SKM-1 treated with dmso at 0.1 percent for 144 hours (cell line): Measurements from ENCODE around the gene WBP1L.
"Not testable (repeated sequence)": the region's sequence is repeated elsewhere in the genome, so short reads cannot be mapped to it uniquely, and the experiment has no call there.

Experiments used
- DNase-seq: peaks from one replicate; lab custom pipeline; 2025; ENCODE audit not compliant: unreplicated experiment; lab: John Stamatoyannopoulos, UW

Gene WBP1L

DNA sequence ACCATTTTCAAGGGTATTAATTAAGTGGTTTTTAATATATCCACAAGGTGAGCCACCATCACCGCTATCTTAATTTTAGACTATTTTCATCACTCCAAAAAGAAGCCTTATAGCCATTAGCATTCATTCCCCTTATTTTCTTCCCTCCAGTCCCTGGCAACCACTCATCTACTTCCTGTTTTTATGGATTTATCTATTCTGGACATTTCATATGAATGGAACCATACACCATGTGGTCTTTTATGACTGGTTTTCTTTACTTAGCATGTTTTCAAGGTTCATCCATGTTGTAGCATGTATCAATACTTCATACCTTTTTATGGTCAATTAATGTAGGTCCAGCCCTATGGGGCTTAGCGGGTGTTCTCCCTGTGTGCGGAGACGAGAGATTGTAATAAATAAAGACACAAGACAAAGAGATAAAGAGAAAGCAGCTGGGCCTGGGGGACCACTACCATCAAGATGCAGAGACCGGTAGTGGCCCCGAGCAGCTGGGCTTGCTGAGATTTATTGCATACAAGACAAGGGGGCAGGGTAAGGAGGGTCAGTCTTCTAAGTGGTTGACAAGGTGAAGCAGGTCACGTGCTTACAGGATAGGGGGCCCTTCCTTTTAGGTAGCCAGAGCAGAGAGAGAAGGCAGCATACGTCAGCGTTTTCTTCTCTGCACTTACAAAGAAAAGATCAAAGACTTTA, 14.6 kb downstream of the WBP1L start:
- no peak for DNase-seq

DNA sequence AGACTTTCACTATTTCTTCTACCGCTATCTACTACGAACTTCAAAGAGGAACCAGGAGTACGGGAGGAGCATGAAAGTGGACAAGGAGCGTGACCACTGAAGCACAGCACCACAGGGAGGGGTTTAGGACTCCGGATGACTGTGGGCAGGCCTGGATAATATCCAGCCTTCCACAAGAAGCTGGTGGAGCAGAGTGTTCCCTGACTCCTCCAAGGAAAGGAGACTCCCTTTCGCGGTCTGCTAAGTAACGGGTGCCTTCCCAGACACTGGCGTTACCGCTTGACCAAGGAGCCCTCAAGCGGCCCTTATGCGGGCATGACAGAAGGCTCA, 15.2 kb downstream of the WBP1L start:
- DNase-seq, result not testable (repeated sequence)

DNA sequence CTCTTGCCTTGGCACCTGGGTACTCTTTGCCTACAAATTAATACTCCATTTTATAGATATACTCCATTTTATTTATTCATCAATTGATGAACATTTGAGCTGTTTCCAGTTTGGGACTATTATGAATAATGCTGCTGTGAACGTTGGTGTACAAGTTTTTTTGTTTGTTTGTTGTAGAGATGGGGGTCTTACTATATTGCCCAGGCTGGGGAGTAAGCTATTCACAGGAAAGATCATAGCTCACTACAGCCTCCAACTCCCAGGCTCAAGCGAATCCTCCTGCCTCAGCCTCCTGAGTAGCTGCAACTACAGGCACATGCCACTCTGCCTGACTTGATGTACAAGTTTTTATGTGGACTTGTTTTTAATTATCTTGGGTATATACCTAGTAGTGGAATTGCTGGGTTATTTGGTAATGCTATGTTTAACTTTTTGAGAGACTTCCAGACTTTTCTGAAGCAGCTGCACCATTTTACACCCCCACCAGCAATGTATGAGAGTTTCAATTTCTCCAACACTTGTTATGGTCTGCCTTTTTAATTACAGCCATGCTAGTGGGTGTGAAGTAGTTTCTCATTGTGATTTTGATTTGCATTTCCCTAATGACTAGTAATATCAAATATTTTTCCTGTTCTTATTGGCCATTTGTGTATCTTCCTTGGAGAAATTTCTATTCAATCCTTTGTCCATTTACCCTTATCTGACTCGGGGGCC, 15.9 kb downstream of the WBP1L start:
- no peak for DNase-seq

DNA sequence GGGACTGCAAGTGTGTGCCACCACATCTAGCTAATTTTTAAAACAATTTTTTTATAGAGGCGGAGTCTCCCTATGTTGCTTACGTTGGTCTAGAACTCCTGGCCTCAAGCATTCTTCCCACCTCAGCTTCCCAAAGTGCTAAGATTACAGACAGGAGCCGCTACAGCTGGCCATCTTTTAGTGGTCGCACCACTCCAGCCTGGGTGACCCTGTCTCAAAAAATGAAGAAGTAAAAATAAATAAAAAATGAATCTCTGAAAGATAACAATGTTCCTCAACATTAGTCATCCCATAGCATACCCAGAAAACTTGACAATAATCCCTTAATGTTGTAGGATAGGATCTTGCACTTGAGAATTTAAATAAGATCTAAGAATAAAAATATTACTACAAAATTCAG, 18.2 kb downstream of the WBP1L start:
- DNase-seq, result no peak

DNA sequence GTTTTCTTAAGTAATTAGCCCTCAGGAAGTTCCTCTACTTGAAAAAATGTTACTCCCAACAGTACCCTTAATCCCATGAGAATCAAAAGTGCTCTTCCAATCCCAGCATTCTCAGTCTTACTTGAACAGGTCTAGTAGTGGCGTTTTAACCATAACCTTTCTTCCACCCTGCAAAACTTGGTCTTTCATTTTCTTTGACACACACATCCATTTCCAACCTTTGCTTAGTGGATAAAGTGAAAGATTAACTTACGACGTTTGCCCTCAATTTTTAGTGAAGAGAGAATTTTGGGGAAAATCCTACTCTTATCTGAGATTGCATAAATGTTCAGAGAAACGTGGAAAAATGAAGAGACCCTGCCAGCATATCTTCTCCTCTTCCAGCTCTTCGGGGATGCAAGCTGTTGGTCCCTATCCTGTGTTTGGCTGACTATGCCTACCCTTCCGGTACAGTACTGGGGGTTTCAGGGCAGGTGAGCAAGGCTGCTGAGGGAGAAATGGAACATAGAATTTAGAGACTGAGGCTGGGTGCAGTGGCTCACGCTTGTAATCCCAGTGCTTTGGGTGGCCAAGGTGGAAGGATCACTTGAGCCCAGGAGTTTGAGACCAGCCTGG, 18.8 kb downstream of the WBP1L start:
- DNase-seq, result no peak

DNA sequence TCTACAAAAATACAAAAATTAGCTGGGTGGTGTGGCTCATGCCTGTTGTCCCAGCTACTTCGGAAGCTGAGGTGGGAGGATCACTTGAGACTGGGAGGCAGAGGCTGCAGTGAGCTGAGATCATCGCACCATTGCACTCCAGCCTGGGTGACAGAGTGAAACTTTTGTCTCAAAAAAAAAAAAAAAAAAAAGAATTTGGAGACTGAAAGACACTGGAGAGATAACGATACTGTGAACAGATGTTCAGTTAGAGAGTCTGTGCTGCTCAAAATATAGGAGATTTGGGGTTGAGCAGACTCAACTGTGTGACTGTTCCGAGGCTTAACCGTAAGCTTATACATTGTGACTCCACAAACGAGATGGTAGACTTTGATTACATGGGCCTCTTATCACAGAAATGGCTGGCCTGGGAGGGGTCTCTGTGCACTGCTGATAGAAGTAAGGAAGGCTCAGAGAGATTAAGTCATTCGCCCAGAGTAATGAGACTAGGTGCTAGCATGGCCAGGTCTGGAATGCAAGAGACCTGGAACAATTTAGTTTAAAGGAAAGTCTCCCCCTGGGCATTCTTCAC, 19.4 kb downstream of the WBP1L start:
- DNase-seq, result no peak

DNA sequence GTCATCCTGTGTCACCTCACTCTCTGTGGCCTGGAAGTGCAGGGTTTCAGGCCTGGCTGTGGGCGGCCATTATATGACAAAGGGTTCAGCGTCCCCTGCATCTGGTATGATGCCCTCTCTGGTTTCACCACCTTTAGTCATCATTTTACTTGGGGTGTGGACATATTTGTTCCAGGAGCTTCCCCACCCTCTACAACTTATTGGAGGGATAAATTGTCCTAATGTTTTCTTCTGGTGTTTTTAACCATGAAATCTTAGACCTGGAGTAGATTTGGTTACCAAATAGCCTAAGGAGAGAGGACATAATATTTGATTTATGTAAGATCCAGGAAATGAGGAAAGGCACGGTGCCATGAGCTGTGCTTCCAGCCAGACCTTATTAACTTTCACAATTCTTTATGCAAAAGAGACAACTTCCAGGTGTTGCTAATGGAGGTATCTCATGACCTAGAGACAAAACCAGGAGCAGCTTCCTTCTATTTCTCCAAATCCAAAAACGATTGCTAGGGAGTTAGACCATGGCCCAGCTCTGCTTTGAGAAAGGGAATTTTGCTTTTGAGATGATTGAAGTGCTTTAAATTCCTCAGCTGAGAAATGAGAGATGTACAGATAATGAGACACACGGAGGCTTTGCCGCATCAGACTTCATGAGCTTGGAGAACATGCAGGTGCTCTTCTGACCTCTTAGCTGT, 20.9 kb downstream of the WBP1L start:
- no peak for DNase-seq

DNA sequence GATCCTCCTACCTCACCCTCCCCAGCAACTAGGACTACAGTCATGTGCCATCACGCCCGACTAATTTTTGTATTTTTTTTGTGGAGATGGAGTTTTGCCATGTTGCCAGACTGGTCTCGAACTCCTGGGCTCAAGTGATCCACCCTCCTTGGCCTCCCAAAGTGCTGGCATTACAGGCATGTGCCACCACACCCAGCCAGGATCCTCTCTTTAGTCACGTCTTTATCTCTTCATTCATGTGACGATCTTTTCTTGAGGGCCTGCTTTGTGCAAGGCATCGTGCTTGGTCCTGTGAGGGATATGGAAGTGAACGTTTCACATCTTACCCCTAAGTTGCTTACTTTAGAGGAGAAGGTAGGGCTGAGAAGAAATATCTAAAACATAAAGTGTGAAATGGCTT, 21.6 kb downstream of the WBP1L start:
- DNase-seq, result no peak

DNA sequence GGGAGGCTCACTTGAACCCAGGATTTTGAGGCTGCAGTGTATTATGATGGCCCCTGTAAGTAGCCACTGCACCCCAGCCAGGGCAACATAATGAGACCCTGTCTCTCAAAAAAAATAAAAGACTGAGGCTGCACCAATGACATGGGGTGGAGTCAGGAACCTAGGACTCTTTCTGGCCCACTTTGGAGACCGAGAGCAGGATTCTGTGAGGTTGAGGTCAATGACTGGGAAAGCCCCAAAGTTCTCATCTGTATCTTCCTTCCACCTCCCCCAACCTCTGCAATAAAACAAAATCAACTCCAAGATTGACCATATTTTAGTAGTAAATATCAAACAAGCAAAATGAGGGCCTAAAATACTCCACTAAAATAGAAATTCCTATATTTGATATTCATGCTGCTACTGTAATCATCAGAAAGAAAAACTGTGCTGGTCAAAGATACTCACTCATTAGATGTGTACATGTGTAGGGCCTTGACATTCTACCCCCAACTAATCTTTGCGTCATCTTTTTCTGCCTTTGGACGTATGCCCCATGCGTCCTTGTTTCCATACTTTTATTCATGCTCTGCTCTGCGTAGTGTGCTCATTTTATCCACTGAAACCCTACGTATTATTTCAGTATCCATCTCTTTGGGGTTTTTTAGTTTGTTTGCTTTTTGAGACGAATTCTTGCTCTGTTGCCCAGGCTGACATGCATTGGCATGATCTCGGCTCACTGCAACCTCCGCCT, 23.8 kb downstream of the WBP1L start:
- DNase-seq, result no peak

DNA sequence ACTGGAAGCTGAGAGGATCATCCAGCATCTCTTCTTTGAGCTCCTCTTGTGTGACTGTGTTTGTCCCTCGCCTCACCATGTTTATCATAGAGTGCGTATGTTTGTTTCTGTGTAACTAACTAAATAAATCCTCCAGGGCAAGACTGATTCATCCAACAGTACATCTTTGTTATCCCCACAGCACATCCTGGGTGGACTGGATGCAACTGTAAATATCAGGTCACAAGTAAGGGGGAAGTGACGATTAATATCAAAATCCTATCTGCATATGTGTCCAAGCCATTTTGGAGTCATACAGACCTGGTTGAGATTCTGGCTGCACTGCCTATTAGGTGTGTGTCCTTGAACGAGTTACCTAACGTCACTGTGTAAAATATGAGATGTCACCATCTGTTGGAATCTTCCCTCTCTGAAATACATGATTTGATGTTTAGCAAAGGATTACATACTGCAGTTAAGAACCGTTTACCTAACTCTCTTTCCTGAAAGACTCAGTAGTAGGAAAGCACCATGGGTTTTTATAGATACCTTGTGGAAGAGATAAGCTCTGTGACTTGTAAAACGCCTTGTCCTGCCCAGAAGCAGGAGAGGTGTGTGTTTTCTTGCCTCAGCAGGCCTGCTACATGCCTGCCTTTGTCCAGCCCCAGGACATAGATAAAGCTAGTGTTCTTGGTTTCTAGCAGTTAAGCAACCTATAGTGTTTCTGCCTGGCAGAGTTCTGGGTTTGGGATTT, 25.8 kb downstream of the WBP1L start:
- DNase-seq, result no peak

DNA sequence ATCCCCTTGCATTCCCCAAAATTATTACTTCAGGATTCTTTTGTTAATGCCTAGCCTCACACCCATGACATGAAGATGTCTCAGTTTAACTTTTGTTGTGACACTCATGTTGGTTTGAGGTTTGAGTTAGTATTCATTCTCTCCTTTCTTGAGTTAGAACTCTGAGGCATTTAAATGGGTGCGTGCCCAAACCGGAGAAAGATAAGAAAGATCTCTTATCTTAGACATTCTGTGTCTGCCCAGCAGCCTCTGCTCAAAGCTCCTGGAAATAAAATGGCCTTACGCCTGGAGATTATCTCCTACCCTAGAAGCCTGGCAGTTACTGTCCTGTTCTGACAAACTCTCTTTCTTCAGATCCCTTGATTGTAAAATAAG, 26.3 kb downstream of the WBP1L start:
- no peak for DNase-seq

DNA sequence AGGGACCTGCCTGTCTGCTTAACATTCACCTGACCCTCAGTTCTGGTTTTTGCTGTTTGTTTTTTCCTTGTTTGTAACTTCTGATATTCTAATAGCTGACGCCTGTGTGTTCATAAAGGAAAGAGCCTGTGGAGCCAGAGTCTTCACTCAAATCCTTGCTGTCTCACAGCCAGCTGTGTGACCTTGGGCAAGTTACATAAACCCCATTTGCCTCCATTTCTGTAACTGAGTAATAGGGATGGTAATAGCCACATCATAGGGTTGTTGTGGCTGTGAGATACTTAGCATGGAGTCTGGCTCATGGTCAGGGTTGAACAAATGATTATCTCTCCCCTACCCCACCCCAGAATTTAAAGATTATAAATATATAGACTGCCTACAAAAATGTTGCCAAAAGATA, 27.0 kb downstream of the WBP1L start:
- DNase-seq, result no peak

DNA sequence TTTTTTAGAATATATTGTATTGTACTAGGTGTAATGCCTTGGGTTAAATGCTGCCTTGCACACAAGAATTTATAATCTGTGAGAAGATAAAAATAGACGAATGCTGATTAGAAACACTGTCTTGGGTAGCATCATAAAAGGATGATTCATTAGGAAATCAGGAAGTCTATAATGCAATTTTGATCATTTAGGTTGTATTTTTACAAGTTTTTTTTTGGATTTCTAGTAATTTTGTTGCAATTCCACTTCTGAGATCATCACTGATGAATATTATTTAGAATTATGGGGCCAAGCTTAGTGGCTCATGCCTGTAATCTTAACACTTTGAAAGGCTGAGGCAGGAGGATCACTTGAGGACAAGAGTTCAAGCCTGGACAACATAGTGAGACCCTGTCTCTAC, 29.6 kb downstream of the WBP1L start:
- no peak for DNase-seq

DNA sequence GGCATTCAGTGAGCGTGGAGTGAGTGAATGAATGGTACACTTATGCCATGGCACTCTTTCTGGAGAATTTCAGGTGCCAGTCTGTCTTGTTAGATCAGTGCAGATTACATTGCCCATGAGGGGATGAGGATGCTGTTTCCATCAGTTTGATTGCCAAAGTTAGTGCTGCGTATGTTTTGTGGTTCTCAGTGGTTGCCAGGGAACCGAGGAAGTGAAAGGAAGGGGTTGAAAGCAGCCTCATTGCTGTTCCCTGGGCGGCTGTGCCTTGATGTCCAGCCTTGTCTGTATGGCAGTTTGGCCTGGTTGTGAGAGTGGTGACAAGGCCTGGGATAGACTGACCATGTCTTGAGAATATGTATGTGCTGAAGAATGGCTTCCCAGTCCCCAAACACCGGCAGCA, 30.2 kb downstream of the WBP1L start:
- DNase-seq, result peak; percentile 11

DNA sequence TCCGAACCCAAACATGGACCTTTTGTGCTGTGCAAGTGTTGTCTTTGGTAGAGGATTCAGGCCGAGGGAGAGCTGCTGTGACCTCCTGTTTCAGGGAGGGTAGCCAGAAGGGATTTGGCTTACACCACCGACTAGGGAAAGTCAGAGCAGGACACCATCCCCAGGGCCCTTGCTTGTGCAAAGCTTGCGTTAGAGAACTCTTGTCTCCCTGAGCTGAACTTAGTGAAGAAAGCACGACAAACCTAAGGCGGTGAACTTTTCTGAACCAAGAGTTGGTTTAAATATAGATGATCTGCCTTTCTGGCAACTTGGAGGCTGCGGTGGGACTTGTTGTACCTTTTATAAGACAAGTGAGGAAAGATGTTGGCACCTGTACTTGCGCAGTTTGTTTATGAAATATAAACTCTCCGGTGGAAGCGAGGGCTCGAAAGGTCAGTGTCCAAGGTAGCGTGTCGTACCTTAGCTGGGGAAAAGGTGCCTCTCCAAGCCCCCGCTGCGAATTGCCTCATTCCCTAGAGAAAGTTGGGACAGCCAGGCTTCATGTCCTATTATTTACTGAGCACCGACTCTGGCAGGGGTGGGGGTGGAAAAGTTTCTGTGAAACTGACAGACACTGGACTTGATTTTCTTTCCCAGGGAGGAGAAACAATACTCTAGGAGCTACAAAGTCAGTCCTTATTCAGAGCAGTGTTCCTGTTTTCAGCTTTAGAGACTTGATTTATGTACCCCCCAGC, 31.6 kb downstream of the WBP1L start:
- no peak for DNase-seq

DNA sequence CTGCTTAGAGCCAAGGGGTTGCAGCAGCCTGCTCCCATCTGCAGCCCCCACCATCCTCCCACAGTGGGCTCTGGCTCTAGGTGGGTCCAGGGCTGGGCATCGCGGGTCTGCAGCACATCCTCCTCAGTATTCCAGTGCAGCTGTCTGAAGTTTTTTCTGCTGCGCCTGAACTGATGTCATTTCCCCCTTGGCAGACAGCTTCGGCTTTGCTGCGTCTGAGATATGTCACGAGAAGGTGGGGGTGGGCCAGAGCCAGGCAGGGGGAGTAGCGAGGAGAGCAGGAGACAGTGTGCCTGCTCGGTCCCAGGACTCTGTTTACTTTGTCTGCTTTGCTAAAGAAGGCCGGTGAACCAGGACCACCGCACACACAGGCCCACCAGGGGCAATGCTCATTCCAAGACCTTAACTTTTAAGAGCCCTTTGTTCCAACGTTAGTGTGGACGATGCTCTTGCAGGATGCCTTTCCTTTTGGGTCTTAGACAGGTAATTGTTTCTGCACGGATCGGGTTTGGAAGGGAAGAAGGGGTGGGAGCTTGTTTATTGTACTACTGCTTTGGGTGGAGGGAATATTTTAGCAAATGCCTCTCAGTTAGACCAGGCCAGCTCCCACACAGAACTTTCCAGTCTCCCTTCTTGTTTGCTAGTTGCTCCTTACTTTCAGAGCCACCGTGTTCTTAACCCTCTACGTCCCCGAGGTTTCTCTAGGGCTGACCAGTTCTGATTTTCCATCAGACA, 32.4 kb downstream of the WBP1L start:
- no peak for DNase-seq

DNA sequence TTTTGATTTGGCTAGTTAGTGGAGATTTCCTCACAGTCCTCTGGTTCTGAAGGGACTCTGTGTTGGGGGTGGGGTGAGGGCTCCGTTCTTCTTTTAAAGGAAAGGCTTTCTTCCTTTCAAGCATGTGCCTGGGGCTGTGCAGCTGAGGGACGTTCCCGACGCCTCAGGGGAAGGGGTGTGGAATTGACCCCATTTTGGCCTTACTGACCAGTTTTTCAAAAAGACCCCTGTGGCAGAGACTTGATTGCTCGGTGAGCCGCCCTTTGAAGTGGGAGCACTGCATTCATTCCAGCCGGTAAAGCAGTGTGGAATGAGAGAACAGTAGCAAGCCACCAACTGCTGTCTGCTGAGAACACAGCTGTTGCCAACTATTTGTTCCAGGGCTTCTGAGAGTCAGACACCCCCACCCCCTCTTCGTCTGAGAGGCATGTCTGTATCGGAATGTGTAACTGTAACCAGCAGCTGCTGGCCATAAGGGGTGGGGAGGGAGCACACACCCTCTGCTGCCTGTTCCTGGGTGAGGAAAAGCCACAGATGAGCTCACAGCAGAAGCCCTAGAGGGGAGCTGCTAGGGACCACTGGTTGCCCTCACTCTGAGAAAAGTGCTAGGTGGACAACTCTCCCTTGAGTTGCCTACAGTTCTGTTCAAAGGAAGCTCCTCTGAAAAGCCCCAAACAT, 33.2 kb downstream of the WBP1L start:
- no peak for DNase-seq

DNA sequence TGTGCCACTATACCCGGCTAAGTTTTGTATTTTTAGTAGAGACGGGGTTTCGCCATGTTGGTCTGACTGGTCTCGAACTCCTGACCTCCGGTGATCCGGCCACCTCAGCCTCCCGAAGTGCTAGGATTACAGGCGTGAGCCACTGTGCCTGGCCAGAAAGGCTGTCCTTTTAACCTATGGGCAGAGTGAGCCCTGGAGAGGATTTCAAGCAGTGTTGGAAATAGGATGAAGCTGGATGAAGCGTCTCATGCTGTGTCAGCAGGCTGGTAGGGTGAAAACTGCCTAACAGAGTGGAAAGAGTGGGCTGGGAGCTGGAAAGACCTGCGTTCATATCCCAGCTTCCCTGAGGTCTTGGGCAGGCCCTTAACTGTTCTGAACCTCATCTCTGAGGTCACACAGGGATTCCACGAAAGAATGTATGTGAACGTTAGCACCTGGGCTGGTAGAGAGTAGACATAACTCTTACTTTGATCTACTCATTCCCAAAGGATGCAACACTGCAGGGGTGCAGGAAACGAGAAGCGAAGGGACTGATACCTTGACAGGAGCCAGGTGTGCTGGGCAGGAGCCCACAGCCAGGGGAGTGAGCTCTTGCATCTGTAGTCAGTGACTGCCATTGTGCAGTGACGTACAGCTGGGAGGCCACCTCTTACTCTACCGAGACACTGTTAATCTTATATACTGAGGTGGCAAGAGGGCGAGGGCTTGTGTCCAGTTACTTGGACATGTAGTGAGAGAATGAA, 34.1 kb downstream of the WBP1L start:
- DNase-seq, result no peak
